Frontal cortex (tissue), 4 donors: ENCODE measurements around the gene MPV17L2. TPM values are rescaled to one million over a fixed set of nuclear protein-coding genes. Genes with fewer than 3 reads are reported as not detected.
"Not testable (repeated sequence)": the region's sequence is repeated elsewhere in the genome, so short reads cannot be mapped to it uniquely, and the experiment has no call there.

Experiments
- DNase-seq, 2 donors: peaks; one replicate each; pipeline ENCODE4 v3.0.0; 2012; ENCODE audit warnings: low spot score in 2 of 2
- FAIRE-seq: peaks from 2 replicates; lab custom pipeline; 2012; peaks lifted over from hg19 to GRCh38; lab: Jason Lieb, UNC
- total RNA-seq: library from RNA; depleted of rRNA; stranded (reverse); fragments of >200 nt; gene quantifications from one replicate; pipeline ENCODE4 v1.2.3, GENCODE V29; 2014
- donor health status: control.
- donor health status: control.
- donor health status: control.

MPV17L2 gene
- total RNA-seq, 1 donor from 2014 or later, result 4.5 TPM

- no peak for FAIRE-seq
Observed at GRCh38 chr19:18208098-18208951, 15.3 kb downstream of the MPV17L2 start.

GRCh38 chr19:18209912-18210311, 16.9 kb downstream of the MPV17L2 start:
- FAIRE-seq, DNase-seq: not testable (repeated sequence)

More at GRCh38 chr19:18208098-18208951, 15.3 kb downstream of the MPV17L2 start:
- DNase-seq, result no peak

GRCh38 chr19:18211683-18212082, 18.7 kb downstream of the MPV17L2 start:
- no peak for DNase-seq
- FAIRE-seq, result no peak

GRCh38 chr19:18214779-18215433, 21.9 kb downstream of the MPV17L2 start:
- FAIRE-seq, result no peak
- DNase-seq, result no peak

GRCh38 chr19:18216789-18217188, 23.8 kb downstream of the MPV17L2 start:
- no peak for FAIRE-seq
- DNase-seq, result no peak

- FAIRE-seq, result no peak
Observed at GRCh38 chr19:18218159-18218558, 25.1 kb downstream of the MPV17L2 start.

GRCh38 chr19:18218600-18218999, 25.6 kb downstream of the MPV17L2 start:
- no peak for FAIRE-seq
- no peak for DNase-seq

More at GRCh38 chr19:18218159-18218558, 25.1 kb downstream of the MPV17L2 start:
- no peak for DNase-seq

GRCh38 chr19:18219911-18220631, 27.1 kb downstream of the MPV17L2 start:
- FAIRE-seq (no peak), DNase-seq (no peak)

- DNase-seq (no peak), FAIRE-seq (no peak)
Observed at GRCh38 chr19:18220632-18221275, 27.7 kb downstream of the MPV17L2 start.

GRCh38 chr19:18221815-18222725, 29.1 kb downstream of the MPV17L2 start:
- FAIRE-seq, result no peak

GRCh38 chr19:18223860-18224524, 31.0 kb downstream of the MPV17L2 start:
- DNase-seq, result no peak
- no peak for FAIRE-seq

More at GRCh38 chr19:18221815-18222725, 29.1 kb downstream of the MPV17L2 start:
- DNase-seq, result no peak

- peak; percentile 98 for FAIRE-seq
- DNase-seq, result peak; percentile 99
Observed at GRCh38 chr19:18224525-18225354, 31.7 kb downstream of the MPV17L2 start.

- no peak for FAIRE-seq
- DNase-seq, result no peak
Observed at GRCh38 chr19:18225355-18225701, 32.3 kb downstream of the MPV17L2 start.

GRCh38 chr19:18225702-18226468, 32.9 kb downstream of the MPV17L2 start, which contains the start of gene PDE4C:
PDE4C (minus strand) TSS chr19:18226438; CDS start chr19:18226415, 23 bp downstream.
- peak in 1 of 2 donors; percentile 38 for DNase-seq
- FAIRE-seq, result no peak

- no peak for DNase-seq
- no peak for FAIRE-seq
Observed at GRCh38 chr19:18226956-18227780, 34.1 kb downstream of the MPV17L2 start.

GRCh38 chr19:18227781-18228271, 34.8 kb downstream of the MPV17L2 start:
- FAIRE-seq, result no peak
- no peak for DNase-seq
